ENCODE data around the gene HYI.

DNA sequence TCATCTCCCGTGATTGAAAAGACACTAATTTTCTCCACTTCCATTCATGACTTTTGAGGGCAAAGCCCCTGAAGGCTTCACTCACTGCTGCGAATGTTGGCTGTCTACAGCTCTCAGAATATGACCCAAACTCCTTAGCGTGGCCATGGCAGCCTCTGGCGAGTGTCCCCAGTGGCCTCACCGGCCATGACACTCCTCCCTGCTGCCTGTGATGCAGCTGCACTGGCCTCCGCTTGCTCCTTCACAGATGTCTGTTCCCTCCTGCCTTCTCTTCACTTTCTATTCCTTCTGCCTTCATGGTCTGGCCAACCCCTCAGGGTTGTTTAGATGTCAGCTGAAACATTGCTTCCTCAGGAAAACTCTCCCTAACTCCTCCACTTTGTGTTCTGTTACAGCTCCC lies 46.2 kb upstream of the HYI start:
- TF ChIP-seq CTCF (IDR thresholded peaks at IDR 0.05): no peak
- no peak for TF ChIP-seq POLR2A (IDR thresholded peaks at IDR 0.05)
- no peak for TF ChIP-seq POLR2AphosphoS5 (IDR thresholded peaks at IDR 0.05)
